HG02970 (cell line): ENCODE measurements around the gene TMEM150A.
"Not testable (repeated sequence)": the region's sequence is repeated elsewhere in the genome, so short reads cannot be mapped to it uniquely, and the experiment has no call there.

ENCODE experiments used
- ATAC-seq: cut with Tn5 transposase; IDR thresholded peaks from one replicate; pipeline ENCODE4 v1.9.1; 2021; ENCODE audit warnings: mild to moderate bottlenecking, moderate library complexity, moderate number of reproducible peaks; ENCODE audit not compliant: unreplicated experiment, low FRiP score

Gene TMEM150A

GRCh38 chr2:85577386-85578242, 24.9 kb downstream of the TMEM150A start, which contains the start of gene VAMP8:
Gene VAMP8 (plus strand): TSS chr2:85577586. CDS start chr2:85577647, 61 bp downstream.
- ATAC-seq: no peak

- no peak for ATAC-seq
These were observed 25.5 kb downstream of the TMEM150A start for GRCh38 chr2:85577063-85577385.

- no peak for ATAC-seq
These were observed 26.8 kb downstream of the TMEM150A start for GRCh38 chr2:85575739-85576138.

GRCh38 chr2:85566265-85566664, 36.2 kb downstream of the TMEM150A start:
- ATAC-seq: no peak

- no peak for ATAC-seq
These were observed 38.3 kb downstream of the TMEM150A start for GRCh38 chr2:85564144-85564563.

GRCh38 chr2:85561280-85562212, 41.0 kb downstream of the TMEM150A start, which contains the start of gene GGCX:
Gene GGCX (minus strand): TSS chr2:85561493. CDS start chr2:85561428, 65 bp downstream.
- ATAC-seq: peak; percentile 95

- ATAC-seq: peak; percentile 2
These were observed 41.7 kb downstream of the TMEM150A start for GRCh38 chr2:85560812-85561279.

GRCh38 chr2:85560403-85560726, 42.1 kb downstream of the TMEM150A start:
- ATAC-seq: not testable (repeated sequence)

- no peak for ATAC-seq
These were observed 44.3 kb downstream of the TMEM150A start for GRCh38 chr2:85558160-85558559.

GRCh38 chr2:85557130-85557529, 45.4 kb downstream of the TMEM150A start:
- no peak for ATAC-seq

- ATAC-seq: no peak
These were observed 47.4 kb downstream of the TMEM150A start for GRCh38 chr2:85554980-85555612.

- no peak for ATAC-seq
These were observed 49.3 kb downstream of the TMEM150A start for GRCh38 chr2:85553184-85553583.

- ATAC-seq: no peak
These were observed 50.5 kb downstream of the TMEM150A start for GRCh38 chr2:85551698-85552678.

- no peak for ATAC-seq
These were observed 52.0 kb downstream of the TMEM150A start for GRCh38 chr2:85550486-85550885.

GRCh38 chr2:85549826-85550225, 52.7 kb downstream of the TMEM150A start:
- ATAC-seq: no peak

- ATAC-seq: no peak
These were observed 53.4 kb downstream of the TMEM150A start for GRCh38 chr2:85549095-85549494.

GRCh38 chr2:85548608-85548900, 53.9 kb downstream of the TMEM150A start:
- ATAC-seq: no peak
